H9 (cell line): Measurements from ENCODE around the gene WIPI1. TPM values are rescaled to one million over a fixed set of nuclear protein-coding genes. Genes with fewer than 3 reads are reported as not detected.
A peak's percentile ranks its signal among the peaks of the same experiment; 100 is the strongest.

Experiments used
- DNase-seq: peaks from one replicate; pipeline ENCODE4 v3.0.0-alpha.2; 2017
- H2AFZ ChIP-seq: one replicate; pipeline ENCODE4 v1.6.1; 2013; ENCODE audit warnings: mild to moderate bottlenecking, low read length, control low read depth, moderate library complexity
- H2AK5ac ChIP-seq: 2 replicates; pipeline ENCODE4 v1.6.1; 2013; ENCODE audit warnings: low read length, control low read depth, mixed read lengths; ENCODE audit not compliant: insufficient read length
- H2BK120ac ChIP-seq: one replicate; pipeline ENCODE4 v1.6.1; 2013; ENCODE audit warnings: low read depth, mild to moderate bottlenecking, low read length, control low read depth, inconsistent platforms; ENCODE audit not compliant: poor library complexity, severe bottlenecking
- H2BK12ac ChIP-seq: 2 replicates; pipeline ENCODE4 v1.6.1; 2013; ENCODE audit warnings: low read length, control low read depth, mixed read lengths, low read depth; ENCODE audit not compliant: insufficient read length
- H2BK15ac ChIP-seq: 2 replicates; pipeline ENCODE4 v1.6.1; 2013; ENCODE audit warnings: low read depth, low read length, control low read depth
- H2BK20ac ChIP-seq: one replicate; pipeline ENCODE4 v1.6.1; 2013; ENCODE audit warnings: low read depth, mild to moderate bottlenecking, low read length, control low read depth, inconsistent platforms; ENCODE audit not compliant: poor library complexity, severe bottlenecking
- H2BK5ac ChIP-seq: 2 replicates; pipeline ENCODE4 v1.6.1; 2013; ENCODE audit warnings: low read length, control low read depth, mixed read lengths; ENCODE audit not compliant: insufficient read length
- H3K14ac ChIP-seq: 2 replicates; pipeline ENCODE4 v1.6.1; 2013; ENCODE audit warnings: low read length, control low read depth; ENCODE audit not compliant: insufficient read depth
- H3K18ac ChIP-seq: 2 replicates; pipeline ENCODE4 v1.6.1; 2013; ENCODE audit warnings: low read depth, mild to moderate bottlenecking, mixed read lengths, low read length, control low read depth; ENCODE audit not compliant: insufficient read length
- H3K23ac ChIP-seq: 2 replicates; pipeline ENCODE4 v1.6.1; 2013; ENCODE audit warnings: low read length, control low read depth, mixed read lengths, low read depth; ENCODE audit not compliant: insufficient read length
- H3K23me2 ChIP-seq: 2 replicates; pipeline ENCODE4 v1.6.1; 2013; ENCODE audit warnings: low read depth, mild to moderate bottlenecking, mixed read lengths, low read length, control low read depth; ENCODE audit not compliant: insufficient read length, poor library complexity, severe bottlenecking
- H3K27ac ChIP-seq: 2 replicates; pipeline ENCODE4 v1.5.1; 2013; ENCODE audit warnings: low read length, control low read depth, mixed read lengths, low read depth; ENCODE audit not compliant: insufficient read length
- H3K27me3 ChIP-seq: 2 replicates; pipeline ENCODE4 v1.6.1; 2013; ENCODE audit warnings: low read length, control low read depth, inconsistent platforms; ENCODE audit not compliant: insufficient read depth
- H3K4ac ChIP-seq: 2 replicates; pipeline ENCODE4 v1.6.1; 2013; ENCODE audit warnings: low read depth, mild to moderate bottlenecking, control low read depth, inconsistent platforms, low read length, moderate library complexity
- H3K4me1 ChIP-seq: 2 replicates; pipeline ENCODE4 v1.6.1; 2013; ENCODE audit warnings: low read length, control low read depth, inconsistent platforms; ENCODE audit not compliant: insufficient read depth
- H3K4me2 ChIP-seq: 2 replicates; pipeline ENCODE4 v1.6.1; 2013; ENCODE audit warnings: low read length, control low read depth, mixed read lengths; ENCODE audit not compliant: insufficient read length, insufficient read depth
- H3K56ac ChIP-seq: 2 replicates; pipeline ENCODE4 v1.6.1; 2013; ENCODE audit warnings: low read depth, mild to moderate bottlenecking, mixed read lengths, low read length, control low read depth; ENCODE audit not compliant: insufficient read length
- H3K79me1 ChIP-seq: 2 replicates; pipeline ENCODE4 v1.6.1; 2013; ENCODE audit warnings: low read depth, mild to moderate bottlenecking, moderate library complexity, low read length, control low read depth, inconsistent platforms; ENCODE audit not compliant: insufficient read depth, poor library complexity, severe bottlenecking
- H3K79me2 ChIP-seq: 2 replicates; pipeline ENCODE4 v1.6.1; 2013; ENCODE audit warnings: low read length, control low read depth, inconsistent platforms; ENCODE audit not compliant: insufficient read depth
- H3K9ac ChIP-seq: 2 replicates; pipeline ENCODE4 v1.6.1; 2013; ENCODE audit warnings: low read length, control low read depth, mixed read lengths; ENCODE audit not compliant: insufficient read length; ENCODE audit errors: extremely low read depth
- H3K9me3 ChIP-seq: one replicate; pipeline ENCODE4 v1.6.1; 2013; ENCODE audit warnings: low read depth, low read length, inconsistent platforms; ENCODE audit not compliant: control insufficient read depth
- H3T11ph ChIP-seq: one replicate; pipeline ENCODE4 v1.6.1; 2013; ENCODE audit warnings: mild to moderate bottlenecking, low read length, control low read depth, inconsistent platforms
- H4K20me1 ChIP-seq: one replicate; pipeline ENCODE4 v1.6.1; 2013; ENCODE audit not compliant: control insufficient read depth, insufficient read length, insufficient read depth
- H4K5ac ChIP-seq: 2 replicates; pipeline ENCODE4 v1.6.1; 2013; ENCODE audit warnings: low read depth, mild to moderate bottlenecking, mixed read lengths, low read length, control low read depth; ENCODE audit not compliant: insufficient read length
- H4K8ac ChIP-seq: replicated peaks from 2 replicates; pipeline ENCODE4 v1.6.1; 2013; ENCODE audit warnings: low read length, control low read depth, mixed read lengths, low read depth; ENCODE audit not compliant: insufficient read length
- H4K91ac ChIP-seq: 2 replicates; pipeline ENCODE4 v1.6.1; 2013; ENCODE audit warnings: low read depth, mild to moderate bottlenecking, moderate library complexity, mixed read lengths, low read length, control low read depth; ENCODE audit not compliant: insufficient read length
- H3K27ac Mint-ChIP-seq, 3 experiments: 2 replicates in 2 of 3; 3 replicates in 1 of 3; pipeline ENCODE4 v1.8.0; 2020 to 2021; ENCODE audit warnings: mixed read lengths in 3 of 3, mild to moderate bottlenecking in 1 of 3, moderate library complexity in 1 of 3
- H3K27me3 Mint-ChIP-seq: 2 replicates; pipeline ENCODE4 v1.8.0; 2021; ENCODE audit warnings: low read depth, mild to moderate bottlenecking, moderate library complexity, mixed read lengths
- H3K36me3 Mint-ChIP-seq, 3 experiments: 2 replicates in 2 of 3; 3 replicates in 1 of 3; pipeline ENCODE4 v1.8.0; 2020 to 2021; ENCODE audit warnings: low read depth in 3 of 3, mixed read lengths in 3 of 3; ENCODE audit not compliant: insufficient read depth in 1 of 3
- H3K4me1 Mint-ChIP-seq, 2 experiments: 2 replicates each; pipeline ENCODE4 v1.8.0; 2020; ENCODE audit warnings: mixed read lengths in 2 of 2
- H3K4me3 Mint-ChIP-seq, 2 experiments: 2 replicates in 1 of 2; 3 replicates in 1 of 2; pipeline ENCODE4 v1.8.0; 2020 to 2021; ENCODE audit warnings: mild to moderate bottlenecking in 2 of 2, mixed read lengths in 2 of 2, moderate library complexity in 1 of 2
- H3K9me3 Mint-ChIP-seq, 2 experiments: 2 replicates in 1 of 2; 3 replicates in 1 of 2; pipeline ENCODE4 v1.8.0; 2020; ENCODE audit warnings: mild to moderate bottlenecking in 2 of 2, mixed read lengths in 2 of 2, moderate library complexity in 1 of 2
- WGBS: extraction: QIAGEN DNeasy Blood & Tissue Kit; methylation state at CpG from one replicate; pipeline ENCODE4 v1.1.7; 2013; ENCODE audit warnings: missing lambda C conversion rate, low lambda C conversion rate, mixed read lengths; ENCODE audit not compliant: insufficient read length; ENCODE audit errors: extremely low coverage; 5-methylcytosine and 5-hydroxymethylcytosine counted together
- total RNA-seq: library from RNA; stranded (reverse); gene quantifications from 2 replicates; pipeline ENCODE4 v1.2.1, GENCODE V29; 2021
- TF ChIP-seq, protein P1 (sequence below): fragments of 200-600 bp; sonication (generic); conservative IDR thresholded peaks from 3 replicates; pipeline ENCODE4 v1.8.0; 2021; ENCODE audit warnings: antibody characterized with exemption, mild to moderate bottlenecking

The WIPI1 gene
- total RNA-seq, 1 experiment from 2014 or later = 15.4 TPM

GRCh38 chr17:68385490-68386215 lies 71.6 kb downstream of the WIPI1 start:
- H3K18ac ChIP-seq = no peak overlapping the region
- H3K4me1 Mint-ChIP-seq = peaks cover 3 to 11% of the 10 kb centered on the region in 2 experiments; a peak in 3 of 4 replicates
- no peaks in the 10 kb centered on the region for H3K4me1 ChIP-seq
- H3K27ac ChIP-seq = no peak overlapping the region
- no peaks in the 10 kb centered on the region for H3K9me3 Mint-ChIP-seq
- H3K4ac ChIP-seq = no peak overlapping the region
- H3K23ac ChIP-seq = no peak overlapping the region
- no peak overlapping the region for H3T11ph ChIP-seq
- H3K79me1 ChIP-seq = no peaks in the 10 kb centered on the region
- H2AK5ac ChIP-seq = no peak overlapping the region
- no peak overlapping the region for H2BK15ac ChIP-seq
- no peak overlapping the region for H2BK5ac ChIP-seq
- no peak overlapping the region for H4K8ac ChIP-seq
- no peak overlapping the region for H3K56ac ChIP-seq
- H3K27me3 Mint-ChIP-seq = peaks cover 4% of the 10 kb centered on the region; the same call in 1 of the 2 replicates
- no peak overlapping the region for H2BK20ac ChIP-seq
- H3K14ac ChIP-seq = no peak overlapping the region
- no peaks in the 10 kb centered on the region for H3K9me3 ChIP-seq
- no peak overlapping the region for H2BK120ac ChIP-seq
- no peaks in the 10 kb centered on the region for H3K36me3 Mint-ChIP-seq
- H3K79me2 ChIP-seq = no peaks in the 10 kb centered on the region
- no peak overlapping the region for H3K9ac ChIP-seq
- peak; percentile 17 for DNase-seq
- WGBS = no CpG with 5 or more reads among the region's 8 CpGs
- no peak overlapping the region for H4K91ac ChIP-seq
- H3K23me2 ChIP-seq = no peaks in the 10 kb centered on the region
- H3K4me2 ChIP-seq = no peak overlapping the region
- H4K20me1 ChIP-seq = no peaks in the 10 kb centered on the region
- no peak overlapping the region for H3K27ac Mint-ChIP-seq
- H3K27me3 ChIP-seq = no peaks in the 10 kb centered on the region
- H2BK12ac ChIP-seq = no peak overlapping the region
- H4K5ac ChIP-seq = no peak overlapping the region
- no peak overlapping the region for H3K4me3 Mint-ChIP-seq
- H2AFZ ChIP-seq = no peak overlapping the region
- TF ChIP-seq, protein P1, sequence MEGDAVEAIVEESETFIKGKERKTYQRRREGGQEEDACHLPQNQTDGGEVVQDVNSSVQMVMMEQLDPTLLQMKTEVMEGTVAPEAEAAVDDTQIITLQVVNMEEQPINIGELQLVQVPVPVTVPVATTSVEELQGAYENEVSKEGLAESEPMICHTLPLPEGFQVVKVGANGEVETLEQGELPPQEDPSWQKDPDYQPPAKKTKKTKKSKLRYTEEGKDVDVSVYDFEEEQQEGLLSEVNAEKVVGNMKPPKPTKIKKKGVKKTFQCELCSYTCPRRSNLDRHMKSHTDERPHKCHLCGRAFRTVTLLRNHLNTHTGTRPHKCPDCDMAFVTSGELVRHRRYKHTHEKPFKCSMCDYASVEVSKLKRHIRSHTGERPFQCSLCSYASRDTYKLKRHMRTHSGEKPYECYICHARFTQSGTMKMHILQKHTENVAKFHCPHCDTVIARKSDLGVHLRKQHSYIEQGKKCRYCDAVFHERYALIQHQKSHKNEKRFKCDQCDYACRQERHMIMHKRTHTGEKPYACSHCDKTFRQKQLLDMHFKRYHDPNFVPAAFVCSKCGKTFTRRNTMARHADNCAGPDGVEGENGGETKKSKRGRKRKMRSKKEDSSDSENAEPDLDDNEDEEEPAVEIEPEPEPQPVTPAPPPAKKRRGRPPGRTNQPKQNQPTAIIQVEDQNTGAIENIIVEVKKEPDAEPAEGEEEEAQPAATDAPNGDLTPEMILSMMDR = no peak
